GM12878 (cell line): ENCODE data around the gene FNDC11. TPM values are rescaled to one million over a fixed set of nuclear protein-coding genes. Genes with fewer than 3 reads are reported as not detected.

ENCODE experiments used
- ATAC-seq: fragments of 200-7000 bp; cut with Tn5 transposase; 3 replicates; pipeline ENCODE4 v1.9.1; 2020; ENCODE audit warnings: mild to moderate bottlenecking, moderate library complexity
- BruUV-seq: library from RNA; stranded (reverse); fragments of 400-500 nt; replicated peaks from 2 replicates; lab custom pipeline; 2021; lab: Mats Ljungman, UMichigan
- CTCF ChIA-PET: fragments of 300-600 bp; sonication (Branson Sonifier 250); formaldehyde crosslinking; extraction: SDS; loops from one replicate; lab custom pipeline; 2021; ENCODE audit warnings: inconsistent platforms; lab: Yijun Ruan, JAX
- POLR2A ChIA-PET: fragments of 350-600 bp; formaldehyde crosslinking; extraction: SDS; loops from one replicate; lab custom pipeline; 2021; ENCODE audit warnings: inconsistent platforms; lab: Charles Lee
- RAD21 ChIA-PET: fragments of 300-600 bp; sonication (Branson Sonifier 250); formaldehyde crosslinking; loops from one replicate; lab custom pipeline; 2023; ENCODE audit warnings: antibody characterized with exemption; ENCODE audit not compliant: unreplicated experiment; lab: Charles Lee
- SMC1A ChIA-PET: fragments of 300-600 bp; sonication (Branson Sonifier 250); formaldehyde crosslinking; loops from one replicate; lab custom pipeline; 2023; ENCODE audit not compliant: unreplicated experiment, uncharacterized antibody; lab: Charles Lee
- DNase-seq: peaks from one replicate; pipeline ENCODE4 v3.0.0-alpha.2; 2011; ENCODE audit warnings: low read depth, low spot score
- FAIRE-seq: peaks from 3 replicates; lab custom pipeline; 2011; peaks lifted over from hg19 to GRCh38; lab: Jason Lieb, UNC
- H2AFZ ChIP-seq: 2 replicates; pipeline ENCODE4 v1.6.0; 2011; ENCODE audit warnings: low read depth, low read length, control low read depth; ENCODE audit not compliant: control insufficient read depth
- H3K27ac ChIP-seq: 2 replicates; pipeline ENCODE4 v1.5.1; 2011; ENCODE audit warnings: control low read depth; ENCODE audit not compliant: control insufficient read depth, insufficient read depth
- H3K27me3 ChIP-seq, 2 experiments: replicated peaks in 1 of 2; 2 replicates each; pipeline versions ENCODE4 v1.6.0 to v1.6.1; 2011; ENCODE audit warnings: low read length in 1 of 2; ENCODE audit not compliant: control insufficient read depth in 2 of 2, insufficient read depth in 2 of 2
- H3K36me3 ChIP-seq, 2 experiments: 2 replicates each; pipeline ENCODE4 v1.5.1; 2011; ENCODE audit warnings: low read length in 1 of 2; ENCODE audit not compliant: control insufficient read depth in 2 of 2, insufficient read depth in 2 of 2
- H3K4me1 ChIP-seq: 2 replicates; pipeline ENCODE4 v1.6.1; 2011; ENCODE audit warnings: mild to moderate bottlenecking, low read length, moderate library complexity, mixed read lengths; ENCODE audit not compliant: control insufficient read depth, insufficient read depth
- H3K4me2 ChIP-seq: 2 replicates; pipeline ENCODE4 v1.6.0; 2011; ENCODE audit warnings: control low read depth; ENCODE audit not compliant: control insufficient read depth, insufficient read depth
- H3K4me3 ChIP-seq: fragments of 200-600 bp; sonication (generic); 2 replicates; pipeline ENCODE4 v1.5.1; 2016
- H3K79me2 ChIP-seq: 2 replicates; pipeline ENCODE4 v1.6.0; 2011; ENCODE audit warnings: low read length; ENCODE audit not compliant: control insufficient read depth, insufficient read depth
- H3K9ac ChIP-seq: 2 replicates; pipeline ENCODE4 v1.8.0; 2011; ENCODE audit warnings: low read length, control low read depth, mixed read lengths; ENCODE audit not compliant: control insufficient read depth, insufficient read depth
- H3K9me3 ChIP-seq: replicated peaks from 3 replicates; pipeline ENCODE4 v1.5.1; 2011; ENCODE audit warnings: mild to moderate bottlenecking, low read length; ENCODE audit not compliant: control insufficient read depth, insufficient read depth
- H4K20me1 ChIP-seq: 2 replicates; pipeline ENCODE4 v1.6.0; 2011; ENCODE audit not compliant: control insufficient read depth, insufficient read depth
- ASH2L ChIP-seq: fragments of 300-600, 200-600 bp; sonication (generic); IDR thresholded peaks from 2 replicates; pipeline ENCODE4 v1.6.1; 2017; ENCODE audit warnings: low read depth, mild to moderate bottlenecking, borderline replicate concordance
- ELK1 ChIP-seq: IDR thresholded peaks from 2 replicates; pipeline ENCODE4 v1.6.1; 2012; ENCODE audit warnings: low read depth, low read length, improper control_type of control experiment
- ETV6 ChIP-seq, 2 experiments: fragments of 450-650 bp in 1 of 2; IDR thresholded peaks in 1 of 2; conservative IDR thresholded peaks in 1 of 2; 2 replicates each; pipeline ENCODE4 v1.6.1; 2014; ENCODE audit warnings: antibody characterized with exemption in 1 of 2, borderline replicate concordance in 1 of 2, low read depth in 1 of 2, mild to moderate bottlenecking in 1 of 2, moderate library complexity in 1 of 2
- FOXK2 ChIP-seq: fragments of 450-650 bp; IDR thresholded peaks from 2 replicates; pipeline ENCODE4 v1.6.1; 2017; ENCODE audit warnings: mild to moderate bottlenecking, moderate library complexity
- IKZF2 ChIP-seq, 2 experiments: fragments of 450-650 bp; IDR thresholded peaks; 2 replicates each; pipeline ENCODE4 v1.6.1; 2017; ENCODE audit warnings: mild to moderate bottlenecking in 2 of 2, moderate library complexity in 2 of 2
- JUNB ChIP-seq: IDR thresholded peaks from 2 replicates; pipeline ENCODE4 v1.6.1; 2016; ENCODE audit warnings: antibody characterized with exemption, mild to moderate bottlenecking
- LARP7 ChIP-seq: fragments of 450-650 bp; IDR thresholded peaks from 2 replicates; pipeline ENCODE4 v1.6.1; 2017; ENCODE audit warnings: mild to moderate bottlenecking
- MTA2 ChIP-seq: fragments of 450-650 bp; IDR thresholded peaks from 2 replicates; pipeline ENCODE4 v1.6.1; 2016; ENCODE audit warnings: low read depth, mild to moderate bottlenecking, moderate library complexity
- STAT3 ChIP-seq: IDR thresholded peaks from 2 replicates; pipeline ENCODE4 v1.6.1; 2011; ENCODE audit warnings: low read depth, low read length, improper control_type of control experiment
- WGBS: methylation state at CpG from one replicate; pipeline ENCODE4 v1.1.6; 2016; ENCODE audit warnings: low lambda C conversion rate; ENCODE audit not compliant: insufficient replicate concordance, insufficient coverage; ENCODE audit errors: missing lambda C conversion rate; 5-methylcytosine and 5-hydroxymethylcytosine counted together
- in situ Hi-C: fragments of 300-500 bp; cut with MboI; formaldehyde crosslinking; loops from 9 replicates; pipeline ENCODE4 v1.14.3; 2018; ENCODE audit warnings: mixed read lengths
- intact Hi-C: fragments of 100-400 bp; cut with micrococcal nuclease; formaldehyde crosslinking; loops from one replicate; pipeline ENCODE4 v1.14.2; 2022; ENCODE audit not compliant: unreplicated experiment
- polyA plus RNA-seq, 11 experiments: library from polyadenylated mRNA; depleted of rRNA in 4 of 11; unstranded in 6 of 11; stranded (reverse) in 5 of 11; fragments of >200 nt; fragmentation: Nextera tagmentation in 4 of 11; fragmentation: Illumina TruSeq in 1 of 11; extraction: Ambion mirVana in 4 of 11; extraction: Trizol in 1 of 11; gene quantifications; 1 replicate in 1 of 11; 2 replicates in 10 of 11; pipeline versions ENCODE4 v1.2.1 to v1.2.3, GENCODE V29; 2011 to 2016; ENCODE audit warnings: inconsistent platforms in 2 of 11, missing spikeins in 2 of 11, low read depth in 1 of 11
- total RNA-seq, 4 experiments: library from RNA; depleted of rRNA in 3 of 4; stranded (reverse); fragments of >200 nt in 3 of 4; fragmentation: Illumina TruSeq in 1 of 4; extraction: Trizol in 1 of 4; gene quantifications; 2 replicates each; pipeline versions ENCODE4 v1.2.1 to v1.2.3, GENCODE V29; 2013 to 2021

The FNDC11 gene
- total and polyA plus RNA-seq, 10 of the 15 experiments (the other 5 are each of a cell fraction or from before 2014, with no cell fraction given) = 0.09 to 0.72 (median 0.34) TPM; not detected in 2

GRCh38 chr20:63534427-63534830, 19.5 kb upstream of the FNDC11 start:
- 27% methylated on average over 9 of the region's 12 CpGs for WGBS
- SMC1A ChIA-PET = interaction anchor here (0.6 kb wide), 1 partner anchor 8 kb away, joined by 3 read pairs; no protein-coding TSS in a partner anchor
- no peak for DNase-seq
- no peak for ATAC-seq
- BruUV-seq = no TSS peak
- no peak overlapping the region for H3K9ac ChIP-seq
- H3K79me2 ChIP-seq = no peaks in the 10 kb centered on the region
- no peak overlapping the region for H3K4me2 ChIP-seq
- H3K9me3 ChIP-seq = no peaks in the 10 kb centered on the region
- TF ChIP-seq ELK1 (no peak), LARP7 (no peak), FOXK2 (no peak), IKZF2 (IDR thresholded peaks at IDR 0.05) (no peak), STAT3 (no peak), ASH2L (no peak), ETV6 (conservative IDR thresholded peaks at IDR 0.05 in 1 of 2, IDR thresholded peaks at IDR 0.05 in 1 of 2; ENCODE audit: borderline replicate concordance in 1 of 2, low read depth in 1 of 2) (no peak), MTA2 (no peak), JUNB (no peak)
- TF ChIP-seq, all 136 proteins: peak for 0
- ChIA-PET POLR2A (no interaction called here), RAD21 (no interaction called here), CTCF (interaction anchor here (0.8 kb wide), 1 partner anchor 38 kb away, joined by 3 read pairs; no protein-coding TSS in a partner anchor)
- Histone ChIP-seq H2AFZ (no peak overlapping the region), H3K4me1 (peaks cover 14% of the 10 kb centered on the region), H3K4me3 (no peak overlapping the region), H3K36me3 (no peaks in the 10 kb centered on the region), H4K20me1 (no peaks in the 10 kb centered on the region), H3K27me3 (no peaks in the 10 kb centered on the region), H3K27ac (no peak overlapping the region)
- intact Hi-C loops = no loop called here
- FAIRE-seq = no peak
- in situ Hi-C loops = no loop called here
